NCI-H128 (cell line): ENCODE data around the gene KLF15.
"Not testable (repeated sequence)": the region's sequence is repeated elsewhere in the genome, so short reads cannot be mapped to it uniquely, and the experiment has no call there.

Experiments used
- DNase-seq: peaks from one replicate; lab custom pipeline; 2025; ENCODE audit not compliant: unreplicated experiment; lab: John Stamatoyannopoulos, UW

Gene KLF15

GRCh38 chr3:126348308-126348920, 8.8 kb downstream of the KLF15 start:
- no peak for DNase-seq

- DNase-seq = no peak
These were observed 9.6 kb downstream of the KLF15 start for GRCh38 chr3:126347543-126348161.

- no peak for DNase-seq
These were observed 10.7 kb downstream of the KLF15 start for GRCh38 chr3:126346466-126346865.

- DNase-seq = no peak
These were observed 11.4 kb downstream of the KLF15 start for GRCh38 chr3:126345641-126346460.

- no peak for DNase-seq
These were observed 12.0 kb downstream of the KLF15 start for GRCh38 chr3:126345231-126345630.

GRCh38 chr3:126344380-126345041, 12.7 kb downstream of the KLF15 start:
- no peak for DNase-seq

- no peak for DNase-seq
These were observed 13.6 kb downstream of the KLF15 start for GRCh38 chr3:126343649-126344035.

- no peak for DNase-seq
These were observed 14.1 kb downstream of the KLF15 start for GRCh38 chr3:126342991-126343648.

- no peak for DNase-seq
These were observed 15.0 kb downstream of the KLF15 start for GRCh38 chr3:126342211-126342610.

GRCh38 chr3:126341755-126342150, 15.5 kb downstream of the KLF15 start:
- DNase-seq = no peak

GRCh38 chr3:126340943-126341754, 16.1 kb downstream of the KLF15 start:
- DNase-seq = no peak

GRCh38 chr3:126340596-126340942, 16.6 kb downstream of the KLF15 start:
- no peak for DNase-seq

- no peak for DNase-seq
These were observed 17.1 kb downstream of the KLF15 start for GRCh38 chr3:126340081-126340511.

GRCh38 chr3:126339466-126339865, 17.7 kb downstream of the KLF15 start:
- no peak for DNase-seq

- no peak for DNase-seq
These were observed 18.4 kb downstream of the KLF15 start for GRCh38 chr3:126338790-126339288.

- DNase-seq = no peak
These were observed 19.1 kb downstream of the KLF15 start for GRCh38 chr3:126337980-126338651.

- not testable (repeated sequence) for DNase-seq
These were observed 25.3 kb downstream of the KLF15 start for GRCh38 chr3:126331812-126332336.

GRCh38 chr3:126329927-126330725, 27.1 kb downstream of the KLF15 start:
- no peak for DNase-seq

GRCh38 chr3:126326629-126327028, 30.6 kb downstream of the KLF15 start:
- DNase-seq = no peak
